K562 (cell line): Measurements from ENCODE around the gene UBE2L6. TPM values are rescaled to one million over a fixed set of nuclear protein-coding genes. Genes with fewer than 3 reads are reported as not detected.
A peak's percentile ranks its signal among the peaks of the same experiment; 100 is the strongest.

Experiments used
- ATAC-seq: fragments of 200-7000 bp; cut with Tn5 transposase; 3 replicates; pipeline ENCODE4 v1.9.1; 2020; ENCODE audit warnings: moderate library complexity
- BruUV-seq: library from RNA; stranded (reverse); fragments of 400-500 nt; replicated peaks from 2 replicates; lab custom pipeline; 2021; lab: Mats Ljungman, UMichigan
- CTCF ChIA-PET: fragments of 300-600 bp; formaldehyde crosslinking; extraction: SDS; loops from one replicate; lab custom pipeline; 2021; ENCODE audit warnings: low intra/inter-chr PET ratio; lab: Yijun Ruan, JAX
- POLR2A ChIA-PET: fragments of 300-600, 350-650 bp; sonication (Branson Sonifier 250); formaldehyde crosslinking; extraction: SDS; loops from one replicate; lab custom pipeline; 2021; ENCODE audit warnings: antibody characterized with exemption, inconsistent platforms; lab: Yijun Ruan, JAX
- DNase-seq, 4 experiments: peaks; one replicate each; pipeline versions ENCODE4 v3.0.0 to v3.0.0-alpha.2; 2011 to 2018; ENCODE audit warnings: low spot score in 3 of 4, mixed read lengths in 3 of 4; ENCODE audit errors: extremely low read depth in 1 of 4
- FAIRE-seq: peaks from 2 replicates; lab custom pipeline; 2011; peaks lifted over from hg19 to GRCh38; lab: Jason Lieb, UNC
- H2AFZ ChIP-seq: 2 replicates; pipeline ENCODE4 v1.6.0; 2011; ENCODE audit warnings: low read depth, low read length, control low read depth, inconsistent platforms
- H3K27ac ChIP-seq: fragments of 200-600 bp; 3 replicates; pipeline ENCODE4 v1.8.0; 2011; ENCODE audit warnings: low read depth, mild to moderate bottlenecking, control low read depth, inconsistent platforms, low read length, moderate library complexity, mixed read lengths; ENCODE audit errors: extremely low read depth
- H3K27me3 ChIP-seq, 2 experiments: fragments of 300-600 bp in 1 of 2; 2 replicates in 1 of 2; 3 replicates in 1 of 2; pipeline versions ENCODE4 v1.6.0 to v1.8.0; 2011; ENCODE audit warnings: inconsistent platforms in 2 of 2, low read length in 2 of 2, mild to moderate bottlenecking in 1 of 2, mixed read lengths in 1 of 2, moderate library complexity in 1 of 2; ENCODE audit not compliant: control insufficient read depth in 2 of 2, insufficient read depth in 2 of 2
- H3K36me3 ChIP-seq: fragments of 300-600 bp; 3 replicates; pipeline ENCODE4 v1.8.0; 2011; ENCODE audit warnings: mild to moderate bottlenecking, low read length, inconsistent platforms; ENCODE audit not compliant: control insufficient read depth, insufficient read depth
- H3K4me1 ChIP-seq, 2 experiments: fragments of 200-600 bp in 1 of 2; replicated peaks in 1 of 2; 2 replicates in 1 of 2; 3 replicates in 1 of 2; pipeline versions ENCODE4 v1.5.1 to v1.8.0; 2011; ENCODE audit warnings: inconsistent platforms in 2 of 2, low read length in 2 of 2, mild to moderate bottlenecking in 1 of 2, mixed read lengths in 1 of 2, moderate library complexity in 1 of 2; ENCODE audit not compliant: control insufficient read depth in 2 of 2, insufficient read depth in 2 of 2
- H3K4me2 ChIP-seq: 2 replicates; pipeline ENCODE4 v1.6.1; 2011; ENCODE audit warnings: low read length, control low read depth, inconsistent platforms, mixed read lengths; ENCODE audit not compliant: insufficient read depth
- H3K4me3 ChIP-seq: fragments of 200-600 bp; sonication (generic), shearing (Covaris generic); 2 replicates; pipeline ENCODE4 v1.5.1; 2016; ENCODE audit warnings: control low read depth, inconsistent platforms
- H3K79me2 ChIP-seq: fragments of 200-600 bp; 3 replicates; pipeline ENCODE4 v1.8.0; 2011; ENCODE audit warnings: low read length, inconsistent platforms; ENCODE audit not compliant: control insufficient read depth, insufficient read depth
- H3K9ac ChIP-seq, 2 experiments: 2 replicates each; pipeline versions ENCODE4 v1.6.0 to v1.6.1; 2011; ENCODE audit warnings: low read depth in 2 of 2, low read length in 2 of 2, control low read depth in 1 of 2, inconsistent platforms in 1 of 2, mild to moderate bottlenecking in 1 of 2, mixed read lengths in 1 of 2; ENCODE audit not compliant: insufficient read depth in 1 of 2
- H3K9me1 ChIP-seq: one replicate; pipeline ENCODE4 v1.6.0; 2011; ENCODE audit warnings: inconsistent platforms, mild to moderate bottlenecking, low read length, moderate library complexity; ENCODE audit not compliant: control insufficient read depth, insufficient read depth
- H3K9me3 ChIP-seq: replicated peaks from 2 replicates; pipeline ENCODE4 v1.5.1; 2011; ENCODE audit warnings: low read depth, low read length, inconsistent platforms; ENCODE audit not compliant: control insufficient read depth, insufficient read depth
- H4K20me1 ChIP-seq: replicated peaks from 2 replicates; pipeline ENCODE4 v1.6.1; 2011; ENCODE audit warnings: low read length, inconsistent platforms, mixed read lengths; ENCODE audit not compliant: control insufficient read depth, insufficient read depth
- BRF2 ChIP-seq: IDR thresholded peaks from 3 replicates; pipeline ENCODE4 v1.6.1; 2011; ENCODE audit warnings: borderline replicate concordance, mild to moderate bottlenecking; ENCODE audit not compliant: insufficient read length, insufficient read depth
- CAMTA2 ChIP-seq: fragments of 250-450 bp; sonication (Bioruptor Pico); conservative IDR thresholded peaks from 2 replicates; pipeline ENCODE4 v1.5.1; 2022
- CBFA2T3 ChIP-seq: fragments of 450-650 bp; IDR thresholded peaks from 2 replicates; pipeline ENCODE4 v1.6.1; 2017
- FIP1L1 ChIP-seq: fragments of 200-400 bp; formaldehyde crosslinking; IDR thresholded peaks from 2 replicates; pipeline ENCODE4 v1.6.1; 2018; ENCODE audit warnings: mild to moderate bottlenecking, low read depth, low read length; ENCODE audit not compliant: poor library complexity, severe bottlenecking
- FOXA1 ChIP-seq: fragments of 450-650 bp; IDR thresholded peaks from 2 replicates; pipeline ENCODE4 v1.6.1; 2016; ENCODE audit warnings: mild to moderate bottlenecking, borderline replicate concordance
- KLF13 ChIP-seq: fragments of 450-650 bp; IDR thresholded peaks from 2 replicates; pipeline ENCODE4 v1.6.1; 2016; ENCODE audit warnings: missing genetic modification characterization, low read depth, mild to moderate bottlenecking, missing compliant biosample characterization, moderate library complexity, borderline replicate concordance
- NKRF ChIP-seq: fragments of 450-650 bp; IDR thresholded peaks from 2 replicates; pipeline ENCODE4 v1.6.1; 2016; ENCODE audit warnings: borderline replicate concordance
- PML ChIP-seq: IDR thresholded peaks from 2 replicates; pipeline ENCODE4 v1.6.1; 2012; ENCODE audit warnings: low read length, inconsistent platforms
- PURB ChIP-seq: sonication (generic); formaldehyde crosslinking; IDR thresholded peaks from 2 replicates; pipeline ENCODE4 v1.9.0; 2021; ENCODE audit warnings: low read depth, mild to moderate bottlenecking, missing genetic modification reagents
- STAT5A ChIP-seq: IDR thresholded peaks from 2 replicates; pipeline ENCODE4 v1.6.1; 2012; ENCODE audit warnings: low read length, inconsistent platforms, borderline replicate concordance
- TCF15 ChIP-seq: fragments of 250-450 bp; sonication (Bioruptor Pico); IDR thresholded peaks from 2 replicates; pipeline ENCODE4 v1.8.0; 2022; ENCODE audit warnings: moderate library complexity, mild to moderate bottlenecking, inconsistent platforms
- TCF3 ChIP-seq: sonication (generic); formaldehyde crosslinking; IDR thresholded peaks from 2 replicates; pipeline ENCODE4 v1.4.0; 2020; ENCODE audit warnings: mild to moderate bottlenecking, missing genetic modification reagents
- TFAM ChIP-seq: fragments of 250-450 bp; sonication (Bioruptor Pico); conservative IDR thresholded peaks from 2 replicates; pipeline ENCODE4 v1.5.0; 2021; ENCODE audit warnings: mild to moderate bottlenecking, moderate library complexity
- ZBTB5 ChIP-seq: fragments of 450-650 bp; IDR thresholded peaks from 2 replicates; pipeline ENCODE4 v1.6.1; 2017; ENCODE audit warnings: antibody characterized with exemption
- ZNF699 ChIP-seq: fragments of 250-450 bp; sonication (Bioruptor Pico); IDR thresholded peaks from 2 replicates; pipeline ENCODE4 v1.8.0; 2021; ENCODE audit warnings: mild to moderate bottlenecking, moderate library complexity; ENCODE audit not compliant: insufficient replicate concordance
- ZNF707 ChIP-seq: fragments of 250-450 bp; sonication (Bioruptor Pico); conservative IDR thresholded peaks from 2 replicates; pipeline ENCODE4 v1.8.0; 2022; ENCODE audit warnings: inconsistent platforms, mild to moderate bottlenecking, moderate library complexity
- WGBS: fragments of 100-300 bp; shearing (Covaris generic); methylation state at CpG from one replicate; pipeline ENCODE4 v1.1.6; 2016; ENCODE audit warnings: low coverage, mixed read lengths; ENCODE audit not compliant: insufficient coverage; ENCODE audit errors: missing lambda C conversion rate; 5-methylcytosine and 5-hydroxymethylcytosine counted together
- in situ Hi-C: fragments of 300-500 bp; cut with MboI; formaldehyde crosslinking; loops from 4 replicates; pipeline ENCODE4 v1.15.0; 2018; ENCODE audit warnings: inconsistent platforms, mixed read lengths
- intact Hi-C: fragments of 100-400 bp; cut with micrococcal nuclease; formaldehyde crosslinking; loops from 2 replicates; pipeline ENCODE4 v1.14.2; 2022
- polyA plus RNA-seq, 8 experiments: library from polyadenylated mRNA; depleted of rRNA in 4 of 8; stranded (reverse) in 5 of 8; unstranded in 3 of 8; fragments of >200 nt; fragmentation: Nextera tagmentation in 2 of 8; fragmentation: Illumina TruSeq in 1 of 8; extraction: Ambion mirVana in 2 of 8; extraction: Trizol in 1 of 8; gene quantifications; 2 replicates each; pipeline versions ENCODE4 v1.2.1 to v1.2.3, GENCODE V29; 2011 to 2014; ENCODE audit warnings: inconsistent platforms in 1 of 8, missing spikeins in 1 of 8
- total RNA-seq, 7 experiments: library from RNA; depleted of rRNA in 6 of 7; stranded (reverse); fragments of >200 nt in 6 of 7; fragmentation: Illumina TruSeq in 2 of 7; extraction: Trizol in 2 of 7; gene quantifications; 2 replicates each; pipeline versions ENCODE4 v1.2.1 to v1.2.3, GENCODE V29; 2011 to 2021; ENCODE audit warnings: low replicate concordance in 1 of 7

The UBE2L6 gene
- total and polyA plus RNA-seq, 9 of the 15 experiments (the other 6 are each of a cell fraction or from before 2014, with no cell fraction given), result 5.9 to 24.9 (median 9.7) TPM

- no peaks in the 10 kb centered on the region for H3K9me1 ChIP-seq
- H3K9ac ChIP-seq, result peak overlapping the region; percentile 67 to 89
- ChIA-PET POLR2A (interaction anchor here (0.5 to 2.2 kb wide), 5 partner anchors 8 to 28 kb away, joined by 4 to 7 read pairs (median 6); no protein-coding TSS in a partner anchor), CTCF (interaction anchor here (0.7 kb wide), 1 partner anchor 56 kb away, joined by 7 read pairs; no protein-coding TSS in a partner anchor)
- H2AFZ ChIP-seq, result no peak overlapping the region
- H3K4me3 ChIP-seq, result peak overlapping the region; percentile 88; the same call in 1 of the 2 replicates
- H3K4me1 ChIP-seq, result peaks cover 21 to 31% of the 10 kb centered on the region in 2 experiments; a peak in 4 of 5 replicates
- H3K4me2 ChIP-seq, result peak overlapping the region; percentile 88
- WGBS, result 15% methylated on average over 12 of the region's 12 CpGs
- H3K36me3 ChIP-seq, result peaks cover 26% of the 10 kb centered on the region; the same call in 2 of the 3 replicates
- DNase-seq (peak; percentile 58 to 70 (median 64)), FAIRE-seq (peak; percentile 93), ATAC-seq (peak; percentile 60)
- intact Hi-C loops, result no loop called here
- H3K79me2 ChIP-seq, result peaks cover 49% of the 10 kb centered on the region
- no peaks in the 10 kb centered on the region for H3K9me3 ChIP-seq
- in situ Hi-C loops, result no loop called here
- no TSS peak for BruUV-seq
- H3K27me3 ChIP-seq, result no peaks in the 10 kb centered on the region
- peak overlapping the region; percentile 49; the same call in 2 of the 3 replicates for H3K27ac ChIP-seq
- H4K20me1 ChIP-seq, result no peaks in the 10 kb centered on the region
- TF ChIP-seq TCF3 (CRISPR knock-in tag) (peak; percentile 14; the same call in 1 of the 2 replicates), TCF15 (no peak), ZNF707 (CRISPR knock-in tag) (no peak), CBFA2T3 (peak; percentile 37), NKRF (no peak), STAT5A (peak; percentile 22; the same call in 1 of the 2 replicates), KLF13 (tag) (no peak), TFAM (CRISPR knock-in tag) (no peak), CAMTA2 (CRISPR knock-in tag) (no peak), ZNF699 (CRISPR knock-in tag) (no peak), PURB (CRISPR knock-in tag) (no peak), FIP1L1 (no peak), FOXA1 (no peak), BRF2 (no peak), ZBTB5 (no peak), PML (no peak)
These were observed 54.6 kb downstream of the UBE2L6 start for GRCh38 chr11:57512646-57513451.
